Neural progenitor cell (in vitro differentiated cells): Measurements from ENCODE around the gene TPCN2. TPM values are rescaled to one million over a fixed set of nuclear protein-coding genes. Genes with fewer than 3 reads are reported as not detected.
A peak's percentile ranks its signal among the peaks of the same experiment; 100 is the strongest.

Experiments
- DNase-seq: peaks from one replicate; pipeline ENCODE4 v3.0.0-alpha.2; 2016; ENCODE audit warnings: low spot score
- H2AFZ ChIP-seq: fragments of 200-600 bp; sonication (generic); replicated peaks from 2 replicates; pipeline ENCODE4 v1.6.1; 2016; ENCODE audit warnings: antibody characterized with exemption
- H3F3A ChIP-seq: fragments of 200-600 bp; sonication (generic); 2 replicates; pipeline ENCODE4 v1.6.1; 2016; ENCODE audit warnings: antibody characterized with exemption, low read depth
- H3K27ac ChIP-seq: fragments of 200-600 bp; sonication (generic); 2 replicates; pipeline ENCODE4 v1.5.1; 2016; ENCODE audit warnings: mild to moderate bottlenecking
- H3K27me3 ChIP-seq: fragments of 200-600 bp; sonication (generic); 2 replicates; pipeline ENCODE4 v1.6.1; 2016; ENCODE audit warnings: mild to moderate bottlenecking, moderate library complexity
- H3K36me3 ChIP-seq: fragments of 200-600 bp; sonication (generic); 2 replicates; pipeline ENCODE4 v1.5.1; 2016
- H3K4me1 ChIP-seq: fragments of 200-600 bp; sonication (generic); 2 replicates; pipeline ENCODE4 v1.6.1; 2016; ENCODE audit warnings: mixed run types
- H3K4me2 ChIP-seq: fragments of 200-600 bp; sonication (generic); 2 replicates; pipeline ENCODE4 v1.6.1; 2016
- H3K4me3 ChIP-seq: fragments of 200-600 bp; sonication (generic); 2 replicates; pipeline ENCODE4 v1.5.1; 2016
- H3K79me2 ChIP-seq: fragments of 200-600 bp; sonication (generic); 2 replicates; pipeline ENCODE4 v1.6.1; 2016; ENCODE audit warnings: low read depth
- H3K9ac ChIP-seq: fragments of 200-600 bp; sonication (generic); 2 replicates; pipeline ENCODE4 v1.6.1; 2016
- H3K9me3 ChIP-seq: fragments of 200-600 bp; sonication (generic); 2 replicates; pipeline ENCODE4 v1.5.1; 2016; ENCODE audit warnings: low read depth
- H4K20me1 ChIP-seq: fragments of 200-600 bp; sonication (generic); 2 replicates; pipeline ENCODE4 v1.6.1; 2016; ENCODE audit warnings: low read depth
- H3K27ac Mint-ChIP-seq: 3 replicates; pipeline ENCODE4 v1.8.0; 2021; ENCODE audit warnings: mixed read lengths
- H3K27me3 Mint-ChIP-seq: 2 replicates; pipeline ENCODE4 v1.8.0; 2022; ENCODE audit warnings: low read depth, mild to moderate bottlenecking, inconsistent platforms, moderate library complexity, mixed read lengths; ENCODE audit not compliant: insufficient read depth
- H3K36me3 Mint-ChIP-seq: 3 replicates; pipeline ENCODE4 v1.8.0; 2021; ENCODE audit warnings: mixed read lengths
- H3K4me1 Mint-ChIP-seq: 3 replicates; pipeline ENCODE4 v1.8.0; 2021; ENCODE audit warnings: mixed read lengths
- H3K4me3 Mint-ChIP-seq: 3 replicates; pipeline ENCODE4 v1.8.0; 2021; ENCODE audit warnings: mild to moderate bottlenecking, moderate library complexity, mixed read lengths
- H3K9me3 Mint-ChIP-seq: 3 replicates; pipeline ENCODE4 v1.8.0; 2020; ENCODE audit warnings: mixed read lengths
- CTCF ChIP-seq: fragments of 200-600 bp; sonication (generic); IDR thresholded peaks from 2 replicates; pipeline ENCODE4 v1.5.1; 2017; ENCODE audit warnings: antibody characterized with exemption, mild to moderate bottlenecking
- EZH2 ChIP-seq: fragments of 200-600 bp; sonication (generic); IDR thresholded peaks from 2 replicates; pipeline ENCODE4 v1.6.1; 2017; ENCODE audit warnings: antibody characterized with exemption, mild to moderate bottlenecking, moderate library complexity
- EZH2phosphoT487 ChIP-seq: fragments of 200-600 bp; sonication (generic); IDR thresholded peaks from 2 replicates; pipeline ENCODE4 v1.6.1; 2017; ENCODE audit warnings: antibody characterized with exemption
- total RNA-seq: library from RNA; depleted of rRNA; stranded (reverse); fragments of >200 nt; gene quantifications from 2 replicates; pipeline ENCODE4 v1.2.3, GENCODE V29; 2015; ENCODE audit warnings: low replicate concordance

The TPCN2 gene
- total RNA-seq, 1 donor from 2014 or later, result 7.2 TPM

DNA sequence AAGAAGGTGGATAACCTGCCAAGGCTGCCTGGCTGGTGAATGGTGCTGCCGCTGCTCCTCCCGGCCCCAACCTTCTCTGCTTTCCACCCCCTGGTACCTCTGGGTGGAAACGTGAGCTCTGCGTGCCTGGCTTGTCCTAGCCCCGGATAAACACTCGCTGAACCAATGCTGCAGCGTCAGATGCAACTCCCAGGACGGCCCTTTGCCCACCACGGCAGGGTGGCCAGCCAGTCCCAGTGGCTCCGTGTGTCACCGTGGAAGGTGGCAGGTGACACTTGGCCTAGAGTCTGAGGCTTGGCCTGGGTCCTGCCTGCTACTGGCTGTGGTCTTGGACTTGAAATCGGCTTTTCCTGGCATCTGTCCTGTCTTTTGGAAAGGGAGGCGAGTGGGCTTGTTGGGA, 47.7 kb downstream of the TPCN2 start:
- Histone ChIP-seq H2AFZ (no peak overlapping the region), H3K27me3 (no peaks in the 10 kb centered on the region), H3K9me3 (no peaks in the 10 kb centered on the region), H4K20me1 (no peaks in the 10 kb centered on the region), H3K79me2 (no peaks in the 10 kb centered on the region), H3K4me3 (no peak overlapping the region), H3F3A (no peaks in the 10 kb centered on the region), H3K9ac (no peak overlapping the region), H3K4me2 (no peak overlapping the region), H3K27ac (no peak overlapping the region), H3K4me1 (peaks cover 12% of the 10 kb centered on the region), H3K36me3 (no peaks in the 10 kb centered on the region)
- no peak overlapping the region for H3K4me3 Mint-ChIP-seq
- peaks cover 5% of the 10 kb centered on the region for H3K4me1 Mint-ChIP-seq
- no peak overlapping the region for H3K27ac Mint-ChIP-seq
- no peak for DNase-seq
- H3K27me3 Mint-ChIP-seq, result peaks cover 10% of the 10 kb centered on the region
- no peaks in the 10 kb centered on the region for H3K9me3 Mint-ChIP-seq
- H3K36me3 Mint-ChIP-seq, result peaks cover 5% of the 10 kb centered on the region
- TF ChIP-seq EZH2, result no peak
- TF ChIP-seq EZH2phosphoT487, result no peak
- TF ChIP-seq CTCF, result no peak

DNA sequence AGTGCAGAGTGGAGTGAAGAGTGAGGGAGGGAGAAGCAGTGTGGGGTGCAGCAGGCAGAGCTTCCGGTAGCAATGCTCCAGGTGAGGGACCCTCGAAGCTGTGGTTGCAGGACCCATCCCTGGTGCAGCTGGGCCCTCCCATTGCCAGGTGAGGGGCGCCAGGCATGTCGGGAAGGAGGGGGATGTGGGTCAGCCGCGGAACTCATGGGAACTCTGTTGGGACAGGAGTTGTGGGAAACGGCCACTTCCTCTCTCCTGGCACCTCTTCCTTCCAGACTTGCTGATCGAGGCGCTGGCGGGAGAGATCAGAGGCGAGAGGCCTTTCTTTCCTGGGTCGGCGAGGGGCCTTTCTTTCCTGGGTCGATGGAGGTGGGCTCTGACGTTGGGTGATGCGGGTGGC, 48.5 kb downstream of the TPCN2 start:
- Histone ChIP-seq H3K27ac (no peak overlapping the region), H3F3A (no peaks in the 10 kb centered on the region), H3K79me2 (no peaks in the 10 kb centered on the region), H3K4me1 (peaks cover 12% of the 10 kb centered on the region), H3K4me3 (no peak overlapping the region), H3K27me3 (no peaks in the 10 kb centered on the region), H3K9ac (no peak overlapping the region), H2AFZ (no peak overlapping the region), H3K36me3 (no peaks in the 10 kb centered on the region), H3K4me2 (no peak overlapping the region), H3K9me3 (no peaks in the 10 kb centered on the region), H4K20me1 (no peaks in the 10 kb centered on the region)
- peaks cover 7% of the 10 kb centered on the region for H3K4me1 Mint-ChIP-seq
- no peak overlapping the region for H3K27ac Mint-ChIP-seq
- DNase-seq, result no peak
- no peaks in the 10 kb centered on the region for H3K9me3 Mint-ChIP-seq
- peaks cover 13% of the 10 kb centered on the region for H3K27me3 Mint-ChIP-seq
- peaks cover 3% of the 10 kb centered on the region for H3K36me3 Mint-ChIP-seq
- no peak overlapping the region for H3K4me3 Mint-ChIP-seq
- no peak for TF ChIP-seq EZH2phosphoT487
- no peak for TF ChIP-seq CTCF
- no peak for TF ChIP-seq EZH2

DNA sequence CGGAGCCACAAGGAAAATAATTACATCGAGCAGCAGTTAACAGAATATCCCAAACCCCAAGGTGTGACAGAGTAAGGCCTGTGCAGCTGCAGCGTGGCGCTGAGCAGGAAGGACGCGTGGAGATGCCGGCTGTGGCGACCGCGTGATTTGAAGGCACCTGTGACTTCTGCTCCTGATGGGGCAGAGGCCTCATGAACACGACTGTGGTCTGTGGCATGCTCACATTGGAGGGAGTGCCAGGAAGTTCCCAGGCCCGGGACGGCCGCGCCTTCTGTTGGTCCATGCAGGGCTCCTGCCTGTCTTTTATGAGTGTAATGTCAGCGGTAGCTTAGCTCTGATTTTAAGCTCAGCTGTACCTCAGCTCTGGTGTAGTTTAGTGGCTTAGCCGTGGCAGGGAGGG, 50.4 kb downstream of the TPCN2 start:
- no peaks in the 10 kb centered on the region for H3K9me3 ChIP-seq
- H3K27ac ChIP-seq, result no peak overlapping the region
- H3K4me3 Mint-ChIP-seq, result peak overlapping the region; percentile 55
- no peaks in the 10 kb centered on the region for H3K27me3 ChIP-seq
- no peaks in the 10 kb centered on the region for H3K9me3 Mint-ChIP-seq
- no peaks in the 10 kb centered on the region for H3K36me3 Mint-ChIP-seq
- H3K4me1 ChIP-seq, result peaks cover 11% of the 10 kb centered on the region
- no peaks in the 10 kb centered on the region for H3F3A ChIP-seq
- no peak for DNase-seq
- H3K36me3 ChIP-seq, result no peaks in the 10 kb centered on the region
- no peak overlapping the region for H3K4me3 ChIP-seq
- peak overlapping the region; percentile 66 for H3K27ac Mint-ChIP-seq
- no peaks in the 10 kb centered on the region for H4K20me1 ChIP-seq
- no peaks in the 10 kb centered on the region for H3K79me2 ChIP-seq
- H3K27me3 Mint-ChIP-seq, result peaks cover 13% of the 10 kb centered on the region
- no peak overlapping the region for H3K4me2 ChIP-seq
- peaks cover 10% of the 10 kb centered on the region for H3K4me1 Mint-ChIP-seq
- H2AFZ ChIP-seq, result no peak overlapping the region
- H3K9ac ChIP-seq, result no peak overlapping the region
- no peak for TF ChIP-seq EZH2phosphoT487

- H3K9me3 ChIP-seq, result no peaks in the 10 kb centered on the region
- no peak overlapping the region for H3K27ac ChIP-seq
- DNase-seq, result no peak
- no peak overlapping the region for H3K9ac ChIP-seq
- H3K79me2 ChIP-seq, result no peaks in the 10 kb centered on the region
- H2AFZ ChIP-seq, result no peak overlapping the region
- peaks cover 11% of the 10 kb centered on the region for H3K27me3 Mint-ChIP-seq
- peaks cover 10% of the 10 kb centered on the region for H3K4me1 Mint-ChIP-seq
- no peaks in the 10 kb centered on the region for H3K4me1 ChIP-seq
- no peak overlapping the region for H3K27ac Mint-ChIP-seq
- no peak overlapping the region for H3K4me3 ChIP-seq
- no peaks in the 10 kb centered on the region for H4K20me1 ChIP-seq
- TF ChIP-seq EZH2 (no peak), CTCF (no peak), EZH2phosphoT487 (no peak)
- no peaks in the 10 kb centered on the region for H3K9me3 Mint-ChIP-seq
- no peaks in the 10 kb centered on the region for H3K36me3 Mint-ChIP-seq
- no peaks in the 10 kb centered on the region for H3K36me3 ChIP-seq
- H3K27me3 ChIP-seq, result no peaks in the 10 kb centered on the region
- no peaks in the 10 kb centered on the region for H3F3A ChIP-seq
- no peak overlapping the region for H3K4me3 Mint-ChIP-seq
- H3K4me2 ChIP-seq, result no peak overlapping the region
These were observed 51.9 kb downstream of the TPCN2 start for GRCh38 chr11:69100454-69101114.
